DOHH2 (cell line): ENCODE measurements around the gene CHKB.

Source experiments
- H3F3A ChIP-seq: fragments of 200-600 bp; sonication (generic), shearing (Covaris generic); 2 replicates; pipeline ENCODE4 v1.6.0; 2016; ENCODE audit warnings: antibody characterized with exemption, mild to moderate bottlenecking; ENCODE audit not compliant: control insufficient read depth, insufficient read depth
- H3K27ac ChIP-seq: fragments of 200-600 bp; sonication (generic); 2 replicates; pipeline ENCODE4 v1.5.1; 2014; ENCODE audit warnings: low read depth, mild to moderate bottlenecking, low read length, moderate library complexity
- H3K27me3 ChIP-seq: fragments of 200-600 bp; sonication (generic); 2 replicates; pipeline ENCODE4 v1.6.1; 2014; ENCODE audit warnings: mild to moderate bottlenecking, low read length, mixed read lengths; ENCODE audit not compliant: control insufficient read depth
- H3K36me3 ChIP-seq: fragments of 200-600 bp; sonication (generic); 2 replicates; pipeline ENCODE4 v1.6.1; 2014; ENCODE audit warnings: mild to moderate bottlenecking, low read length, moderate library complexity, mixed read lengths; ENCODE audit not compliant: control insufficient read depth
- H3K4me1 ChIP-seq: fragments of 200-600 bp; sonication (generic); 2 replicates; pipeline ENCODE4 v1.6.1; 2014; ENCODE audit warnings: mild to moderate bottlenecking, low read length, mixed read lengths; ENCODE audit not compliant: control insufficient read depth
- H3K4me2 ChIP-seq: fragments of 200-600 bp; sonication (generic); 2 replicates; pipeline ENCODE4 v1.6.0; 2014; ENCODE audit warnings: mild to moderate bottlenecking, low read length, moderate library complexity
- H3K4me3 ChIP-seq: fragments of 200-600 bp; sonication (generic); 2 replicates; pipeline ENCODE4 v1.5.1; 2014; ENCODE audit warnings: mild to moderate bottlenecking, low read length, mixed read lengths
- H3K79me2 ChIP-seq: fragments of 200-600 bp; sonication (generic); 2 replicates; pipeline ENCODE4 v1.6.1; 2014; ENCODE audit warnings: mild to moderate bottlenecking, low read length, mixed read lengths; ENCODE audit not compliant: control insufficient read depth
- H3K9me2 ChIP-seq: fragments of 200-600 bp; sonication (generic); replicated peaks from 2 replicates; pipeline ENCODE4 v1.6.1; 2014; ENCODE audit warnings: mild to moderate bottlenecking, low read length, mixed read lengths; ENCODE audit not compliant: control insufficient read depth
- H3K9me3 ChIP-seq: fragments of 200-600 bp; sonication (generic); 2 replicates; pipeline ENCODE4 v1.6.1; 2014; ENCODE audit warnings: antibody characterized with exemption, low read length, mixed read lengths; ENCODE audit not compliant: control insufficient read depth, insufficient read depth
- H4K20me1 ChIP-seq: fragments of 200-600 bp; sonication (generic); 2 replicates; pipeline ENCODE4 v1.6.0; 2014; ENCODE audit warnings: low read depth, mild to moderate bottlenecking, antibody characterized with exemption, low read length, moderate library complexity; ENCODE audit not compliant: control insufficient read depth, insufficient read depth
- EZH2phosphoT487 ChIP-seq: fragments of 200-600 bp; sonication (generic); IDR thresholded peaks from 2 replicates; pipeline ENCODE4 v1.6.1; 2017; ENCODE audit warnings: borderline replicate concordance, mild to moderate bottlenecking, antibody characterized with exemption, low read length, moderate library complexity, mixed read lengths
- TF ChIP-seq, protein P1 (sequence below): fragments of 200-600 bp; sonication (generic); IDR thresholded peaks from one replicate; pipeline ENCODE4 v1.5.1; 2014; ENCODE audit warnings: antibody characterized with exemption, mild to moderate bottlenecking, low read depth, low read length; ENCODE audit not compliant: poor library complexity, severe bottlenecking

The CHKB gene

DNA sequence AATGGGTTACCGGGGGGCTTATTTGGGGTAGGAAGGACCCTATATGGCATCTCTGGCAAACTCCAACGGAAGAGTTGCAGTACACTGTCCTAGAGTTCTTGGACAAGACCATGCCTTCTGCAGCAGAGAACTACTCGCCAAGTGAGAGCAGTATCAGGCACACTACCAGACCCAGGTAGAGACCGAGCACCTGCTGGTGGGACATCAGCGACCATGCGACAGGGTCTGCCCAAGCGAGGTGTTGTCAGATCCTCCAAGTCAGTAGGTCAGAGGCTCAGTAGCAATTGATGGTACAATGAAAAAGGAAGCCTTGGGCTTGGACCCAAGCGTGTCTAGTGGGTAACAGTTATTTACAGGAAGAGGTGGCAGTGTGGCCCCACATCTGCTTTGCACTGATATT lies 3.1 kb upstream of the CHKB start:
- Histone ChIP-seq H3K9me2 (no peaks in the 10 kb centered on the region), H3K4me3 (no peak overlapping the region), H4K20me1 (no peaks in the 10 kb centered on the region), H3K4me2 (no peak overlapping the region), H3K4me1 (peaks cover 16% of the 10 kb centered on the region), H3K27ac (no peak overlapping the region), H3K9me3 (no peaks in the 10 kb centered on the region), H3F3A (no peaks in the 10 kb centered on the region), H3K36me3 (peaks cover 15% of the 10 kb centered on the region), H3K27me3 (no peaks in the 10 kb centered on the region), H3K79me2 (peaks cover 23% of the 10 kb centered on the region)
- TF ChIP-seq, protein P1, sequence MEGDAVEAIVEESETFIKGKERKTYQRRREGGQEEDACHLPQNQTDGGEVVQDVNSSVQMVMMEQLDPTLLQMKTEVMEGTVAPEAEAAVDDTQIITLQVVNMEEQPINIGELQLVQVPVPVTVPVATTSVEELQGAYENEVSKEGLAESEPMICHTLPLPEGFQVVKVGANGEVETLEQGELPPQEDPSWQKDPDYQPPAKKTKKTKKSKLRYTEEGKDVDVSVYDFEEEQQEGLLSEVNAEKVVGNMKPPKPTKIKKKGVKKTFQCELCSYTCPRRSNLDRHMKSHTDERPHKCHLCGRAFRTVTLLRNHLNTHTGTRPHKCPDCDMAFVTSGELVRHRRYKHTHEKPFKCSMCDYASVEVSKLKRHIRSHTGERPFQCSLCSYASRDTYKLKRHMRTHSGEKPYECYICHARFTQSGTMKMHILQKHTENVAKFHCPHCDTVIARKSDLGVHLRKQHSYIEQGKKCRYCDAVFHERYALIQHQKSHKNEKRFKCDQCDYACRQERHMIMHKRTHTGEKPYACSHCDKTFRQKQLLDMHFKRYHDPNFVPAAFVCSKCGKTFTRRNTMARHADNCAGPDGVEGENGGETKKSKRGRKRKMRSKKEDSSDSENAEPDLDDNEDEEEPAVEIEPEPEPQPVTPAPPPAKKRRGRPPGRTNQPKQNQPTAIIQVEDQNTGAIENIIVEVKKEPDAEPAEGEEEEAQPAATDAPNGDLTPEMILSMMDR = no peak
- TF ChIP-seq EZH2phosphoT487 = no peak

DNA sequence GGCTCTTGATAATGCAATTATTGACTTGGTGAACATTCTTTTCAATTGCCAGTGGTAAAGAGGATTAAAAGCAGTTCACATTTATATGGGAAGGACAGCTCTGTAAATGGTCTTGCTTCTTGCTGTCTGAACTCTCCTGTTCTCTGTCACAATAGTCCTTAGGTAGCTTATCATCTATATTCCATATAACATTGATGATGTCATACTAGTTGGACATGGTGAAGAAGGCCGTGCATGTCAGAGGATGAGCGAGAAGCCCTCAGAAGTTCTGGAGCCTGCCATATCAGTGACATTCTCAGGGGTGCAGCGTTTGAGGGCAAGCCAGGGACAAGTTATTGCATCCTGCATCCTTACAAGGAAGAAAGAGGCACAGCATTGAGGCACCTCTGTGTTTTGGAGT lies 2.6 kb upstream of the CHKB start:
- TF ChIP-seq, protein P1 = no peak
- no peak for TF ChIP-seq EZH2phosphoT487
- Histone ChIP-seq H3K27ac (no peak overlapping the region), H3K9me3 (no peaks in the 10 kb centered on the region), H3K36me3 (peaks cover 20% of the 10 kb centered on the region), H4K20me1 (no peaks in the 10 kb centered on the region), H3K4me1 (peaks cover 16% of the 10 kb centered on the region), H3K4me3 (no peak overlapping the region), H3K4me2 (no peak overlapping the region), H3K79me2 (peaks cover 23% of the 10 kb centered on the region), H3K9me2 (no peaks in the 10 kb centered on the region), H3F3A (no peaks in the 10 kb centered on the region), H3K27me3 (no peaks in the 10 kb centered on the region)

DNA sequence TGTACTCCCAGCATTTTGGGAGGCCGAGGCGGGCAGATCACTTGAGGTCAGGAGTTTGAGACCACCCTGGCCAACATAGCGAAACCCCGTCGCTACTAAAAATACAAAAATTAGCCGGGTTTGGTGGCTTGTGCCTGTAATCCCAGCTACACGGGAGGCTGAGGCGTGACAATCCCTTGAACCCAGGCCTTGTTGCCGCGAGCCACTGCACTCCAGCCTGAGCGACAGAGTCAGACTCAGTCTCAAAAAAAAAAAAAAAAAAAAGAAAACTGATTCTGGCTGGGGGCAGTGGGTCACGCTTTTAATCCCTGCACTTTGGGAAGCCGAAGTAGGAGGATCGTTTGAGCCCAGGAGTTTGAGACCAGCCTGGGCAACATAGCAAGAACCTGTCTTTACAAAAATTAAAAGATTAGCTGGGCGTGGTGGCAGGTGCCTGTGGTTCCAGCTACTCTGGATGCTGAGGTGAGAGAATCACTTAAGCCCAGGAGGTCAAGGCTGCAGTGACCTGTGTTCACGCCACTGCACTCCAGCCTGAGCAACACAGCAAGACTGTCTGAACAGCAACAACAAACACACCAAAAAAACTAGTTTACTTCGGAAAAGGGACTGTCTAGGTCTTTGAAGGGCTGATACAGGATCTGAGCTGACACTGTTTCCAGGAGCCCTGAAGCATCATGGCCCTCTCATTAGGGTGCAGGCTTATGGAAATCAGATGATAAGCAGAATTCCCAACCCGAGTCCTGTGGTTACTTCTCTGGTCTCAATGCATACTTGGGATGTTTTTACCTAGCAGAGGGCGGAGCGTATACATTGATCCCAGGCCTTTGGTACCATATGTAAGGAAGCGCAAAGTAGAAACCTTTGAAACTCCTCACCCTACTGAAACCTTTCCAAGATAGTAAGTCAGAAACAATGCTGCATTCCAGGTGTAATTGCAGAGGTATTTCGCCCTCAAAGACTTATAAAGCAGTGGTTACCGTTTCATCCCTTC lies 1.8 kb upstream of the CHKB start:
- Histone ChIP-seq H3K4me3 (peak overlapping the region; percentile 82), H3K36me3 (peaks cover 29% of the 10 kb centered on the region), H3K79me2 (peaks cover 23% of the 10 kb centered on the region), H4K20me1 (no peaks in the 10 kb centered on the region), H3F3A (no peaks in the 10 kb centered on the region), H3K9me2 (no peaks in the 10 kb centered on the region), H3K4me2 (peak overlapping the region; percentile 86), H3K9me3 (no peaks in the 10 kb centered on the region), H3K4me1 (peaks cover 16% of the 10 kb centered on the region), H3K27ac (no peak overlapping the region), H3K27me3 (no peaks in the 10 kb centered on the region)
- TF ChIP-seq EZH2phosphoT487 = no peak
- TF ChIP-seq, protein P1 = no peak
